Epithelial cell of proximal tubule (primary cell): Measurements from ENCODE around the gene ACOT13. TPM values are rescaled to one million over a fixed set of nuclear protein-coding genes. Genes with fewer than 3 reads are reported as not detected.
"Not testable (repeated sequence)": the region's sequence is repeated elsewhere in the genome, so short reads cannot be mapped to it uniquely, and the experiment has no call there.

ENCODE experiments used
- DNase-seq: peaks from one replicate; pipeline ENCODE4 v3.0.0-alpha.2; 2011; ENCODE audit warnings: low read depth
- H3K4me3 ChIP-seq: 2 replicates; pipeline ENCODE4 v1.5.1; 2011; ENCODE audit warnings: low read depth, mild to moderate bottlenecking, low read length
- total RNA-seq: library from RNA; depleted of rRNA; stranded (reverse); fragments of >200 nt; gene quantifications from 2 replicates; pipeline ENCODE4 v1.2.3, GENCODE V29; 2015
- TF ChIP-seq, protein P1 (sequence below): conservative IDR thresholded peaks from 2 replicates; pipeline ENCODE4 v1.5.1; 2012; ENCODE audit warnings: low read depth, mild to moderate bottlenecking, low read length

ACOT13 gene
- total RNA-seq, 1 donor from 2014 or later: 8.5 TPM

DNA sequence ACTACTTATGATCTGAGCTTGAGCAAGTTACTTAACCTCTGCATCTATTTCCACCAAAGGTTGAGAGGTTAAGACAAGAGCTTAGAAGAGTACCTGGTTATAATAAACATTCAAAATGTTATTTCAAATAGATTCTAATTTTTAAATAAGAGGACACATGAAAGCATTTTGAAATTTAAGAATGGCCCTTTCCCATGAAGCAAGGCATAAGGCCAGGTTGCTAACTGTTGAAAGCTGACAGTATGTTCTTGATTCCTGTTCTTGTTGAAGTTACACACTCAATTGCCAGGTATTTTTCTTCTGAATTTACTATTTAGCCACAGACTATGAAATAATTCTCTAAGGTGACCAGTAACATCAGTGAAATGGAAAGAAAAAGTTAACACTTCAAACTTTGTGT is 37.6 kb downstream of the ACOT13 start:
- TF ChIP-seq, protein P1, sequence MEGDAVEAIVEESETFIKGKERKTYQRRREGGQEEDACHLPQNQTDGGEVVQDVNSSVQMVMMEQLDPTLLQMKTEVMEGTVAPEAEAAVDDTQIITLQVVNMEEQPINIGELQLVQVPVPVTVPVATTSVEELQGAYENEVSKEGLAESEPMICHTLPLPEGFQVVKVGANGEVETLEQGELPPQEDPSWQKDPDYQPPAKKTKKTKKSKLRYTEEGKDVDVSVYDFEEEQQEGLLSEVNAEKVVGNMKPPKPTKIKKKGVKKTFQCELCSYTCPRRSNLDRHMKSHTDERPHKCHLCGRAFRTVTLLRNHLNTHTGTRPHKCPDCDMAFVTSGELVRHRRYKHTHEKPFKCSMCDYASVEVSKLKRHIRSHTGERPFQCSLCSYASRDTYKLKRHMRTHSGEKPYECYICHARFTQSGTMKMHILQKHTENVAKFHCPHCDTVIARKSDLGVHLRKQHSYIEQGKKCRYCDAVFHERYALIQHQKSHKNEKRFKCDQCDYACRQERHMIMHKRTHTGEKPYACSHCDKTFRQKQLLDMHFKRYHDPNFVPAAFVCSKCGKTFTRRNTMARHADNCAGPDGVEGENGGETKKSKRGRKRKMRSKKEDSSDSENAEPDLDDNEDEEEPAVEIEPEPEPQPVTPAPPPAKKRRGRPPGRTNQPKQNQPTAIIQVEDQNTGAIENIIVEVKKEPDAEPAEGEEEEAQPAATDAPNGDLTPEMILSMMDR: no peak
- no peak overlapping the region for H3K4me3 ChIP-seq
- no peak for DNase-seq

- TF ChIP-seq, protein P1: no peak
- H3K4me3 ChIP-seq: no peak overlapping the region
- no peak for DNase-seq
These were observed 41.7 kb downstream of the ACOT13 start for GRCh38 chr6:24708612-24709011.

DNA sequence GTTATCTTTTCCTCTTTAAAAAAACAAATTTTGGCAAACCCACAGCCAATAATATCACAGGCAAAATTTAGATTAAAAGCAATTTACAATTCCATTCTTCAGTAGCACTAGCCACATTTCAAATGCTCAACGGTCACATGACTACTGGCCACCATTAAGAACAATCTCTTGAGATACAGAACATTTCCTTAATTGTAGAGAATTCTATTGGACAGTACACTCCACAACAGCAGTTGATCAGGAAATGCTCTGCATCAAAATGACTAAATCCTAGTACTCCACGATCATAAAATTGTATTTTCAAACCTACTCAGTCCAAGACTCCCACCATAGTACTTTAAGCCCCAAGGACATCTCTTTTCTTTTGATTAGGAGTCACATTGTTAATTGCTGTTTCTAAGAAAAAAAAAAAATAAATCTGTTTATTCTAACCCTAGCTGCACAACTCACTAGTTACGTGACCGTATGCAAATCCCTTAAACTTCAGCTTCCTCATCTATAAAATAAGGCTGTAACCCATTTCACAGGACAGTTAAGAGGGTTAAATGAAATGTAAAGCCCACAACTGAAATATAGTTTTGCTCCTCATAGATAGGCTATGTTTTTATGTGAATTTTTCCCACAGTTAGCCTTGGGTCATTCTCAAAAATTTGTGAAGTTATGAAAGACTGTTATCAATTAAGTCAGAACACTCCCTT is 42.3 kb downstream of the ACOT13 start:
- TF ChIP-seq, protein P1: no peak
- no peak for DNase-seq
- H3K4me3 ChIP-seq: no peak overlapping the region

GRCh38 chr6:24710519-24711303 is 43.8 kb downstream of the ACOT13 start:
- no peak overlapping the region for H3K4me3 ChIP-seq
- TF ChIP-seq, protein P1: no peak

DNA sequence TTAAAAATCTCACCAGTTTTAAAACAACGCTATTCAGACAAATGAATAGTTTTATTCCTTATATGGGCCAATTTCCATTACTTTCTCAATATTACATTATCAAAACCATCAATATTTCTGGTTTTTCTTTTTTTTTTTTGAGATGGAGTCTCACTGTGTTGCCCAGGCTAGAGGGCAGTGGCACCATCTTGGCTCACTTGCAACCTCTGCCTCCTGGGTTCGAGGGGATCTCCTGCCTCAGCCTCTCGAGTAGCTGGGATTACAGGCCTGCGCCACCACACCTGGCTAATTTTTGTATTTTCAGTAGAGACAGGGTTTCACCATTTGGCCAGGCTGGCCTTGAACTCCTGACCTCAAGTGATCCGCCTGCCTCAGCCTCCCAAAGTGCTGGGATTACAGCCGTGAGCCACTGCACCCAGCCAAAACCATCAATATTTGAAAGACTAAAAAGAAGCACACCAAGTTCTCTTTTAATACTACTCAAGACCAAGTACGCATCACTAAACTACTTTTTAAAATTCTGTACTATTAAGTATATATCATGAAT is 49.8 kb downstream of the ACOT13 start:
- not testable (repeated sequence) for DNase-seq
- H3K4me3 ChIP-seq: peak overlapping the region; percentile 80

More at GRCh38 chr6:24710519-24711303, 43.8 kb downstream of the ACOT13 start:
- DNase-seq: no peak

- DNase-seq: no peak
- H3K4me3 ChIP-seq: peak overlapping the region; percentile 80
- TF ChIP-seq, protein P1: no peak
These were observed 51.7 kb downstream of the ACOT13 start for GRCh38 chr6:24718449-24719124.
